ENCODE results near the gene TMEM179. TPM values are rescaled to one million over a fixed set of nuclear protein-coding genes. Genes with fewer than 3 reads are reported as not detected.

The TMEM179 gene
- total RNA-seq, 1 experiment from 2014 or later, result not detected

- DNase-seq (ENCODE audit: low read depth), result no peak
Observed at GRCh38 chr14:104555430-104556255, 48.9 kb downstream of the TMEM179 start.

GRCh38 chr14:104554608-104555429 is 49.8 kb downstream of the TMEM179 start:
- no peak for DNase-seq (ENCODE audit: low read depth)

DNA sequence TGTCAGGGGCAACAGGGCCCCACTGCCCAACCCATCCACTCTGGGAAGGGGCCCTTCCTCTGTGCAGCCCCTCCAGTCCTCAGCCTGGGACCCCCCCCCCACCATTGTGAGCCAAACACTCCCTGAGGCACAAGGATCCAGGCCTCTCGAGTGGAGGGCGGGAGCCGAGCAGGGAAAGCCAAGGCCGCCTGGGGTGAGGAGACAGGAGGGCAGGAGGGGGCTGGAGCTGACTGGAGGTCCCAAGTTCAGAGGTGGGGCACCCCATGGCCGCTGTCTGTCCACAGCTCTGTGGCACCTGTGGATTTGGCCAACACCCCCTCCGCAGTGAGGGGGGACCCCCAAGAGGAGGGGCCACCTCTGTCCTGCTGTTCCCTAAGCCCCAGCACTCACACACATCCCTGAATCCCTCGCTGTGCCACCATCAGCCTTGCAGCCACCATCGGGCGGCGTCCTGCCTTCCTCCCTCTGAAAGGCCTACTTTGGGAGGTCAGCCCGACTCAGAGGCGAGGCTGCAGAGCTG is 50.4 kb downstream of the TMEM179 start:
- no peak for DNase-seq (ENCODE audit: low read depth)

GRCh38 chr14:104553166-104554087 is 51.1 kb downstream of the TMEM179 start:
- no peak for DNase-seq (ENCODE audit: low read depth)

- DNase-seq (ENCODE audit: low read depth), result no peak
Observed at GRCh38 chr14:104552738-104553125, 51.8 kb downstream of the TMEM179 start.

GRCh38 chr14:104551851-104552737 is 52.5 kb downstream of the TMEM179 start:
- DNase-seq (ENCODE audit: low read depth), result no peak

DNA sequence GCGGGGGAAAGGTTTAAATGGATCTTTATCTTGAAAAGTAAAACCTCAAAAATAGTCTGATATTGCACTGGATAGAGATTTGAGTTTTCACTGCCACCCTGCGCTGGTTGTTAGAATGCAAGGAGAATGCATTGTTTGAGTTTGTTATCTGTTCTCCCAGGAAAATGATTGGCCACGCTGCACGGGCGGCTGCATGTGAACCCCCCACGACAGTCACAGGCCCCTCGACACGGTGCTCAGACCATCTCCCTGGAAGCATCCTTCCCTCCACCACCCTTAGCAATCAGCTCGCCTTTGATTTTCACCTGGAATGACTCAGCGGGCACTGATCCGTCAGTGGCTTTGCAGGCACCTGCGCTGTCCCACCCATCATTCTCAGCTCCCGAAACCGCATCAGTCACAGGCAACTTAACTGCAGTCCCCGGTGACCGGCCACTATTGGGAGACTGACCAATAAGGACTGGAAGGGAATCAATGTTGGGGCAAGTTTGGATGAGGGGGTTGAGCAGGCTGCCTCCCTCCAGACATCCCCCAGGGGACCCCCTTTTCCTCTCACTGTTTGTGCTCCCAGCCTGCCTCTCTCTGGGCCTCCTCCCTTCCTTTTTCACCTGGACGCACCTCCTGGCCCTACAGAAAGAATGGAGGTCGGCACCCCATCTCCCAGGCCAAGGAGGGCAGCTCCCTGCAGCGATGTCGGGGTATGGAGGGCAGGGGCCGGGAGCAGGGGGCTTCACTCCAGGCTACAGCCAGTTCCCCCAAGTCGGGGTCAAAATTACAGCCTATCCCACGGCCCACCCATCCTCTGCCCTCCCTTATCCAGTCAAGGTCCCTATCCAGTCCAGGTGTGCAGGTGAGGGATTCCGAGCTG is 53.5 kb downstream of the TMEM179 start:
- DNase-seq (ENCODE audit: low read depth), result no peak

DNA sequence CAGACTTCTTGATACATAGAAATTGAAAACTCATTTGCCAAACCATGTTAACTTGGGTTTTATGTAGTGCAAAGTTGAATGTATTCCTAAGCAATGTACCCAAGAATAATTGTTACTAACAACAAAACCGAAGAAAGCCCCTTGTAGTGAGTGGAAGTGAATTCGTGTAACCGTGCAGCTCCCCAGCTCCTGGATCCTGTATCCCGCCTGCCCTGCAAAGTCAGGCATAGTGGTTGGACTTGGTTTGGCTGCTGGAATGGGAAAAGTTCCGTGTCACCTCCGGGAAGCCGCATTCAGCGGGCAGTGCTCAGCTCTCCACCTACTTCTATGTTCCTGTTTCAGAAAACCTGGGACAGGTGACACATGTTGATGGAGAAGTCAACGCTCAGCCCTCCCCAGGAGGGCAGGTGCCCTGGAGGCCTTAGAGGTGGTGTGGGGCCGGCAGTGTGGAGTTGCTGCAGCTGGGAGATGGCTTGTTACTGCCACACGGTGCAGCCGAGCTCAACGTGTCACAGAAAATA is 54.2 kb downstream of the TMEM179 start:
- no peak for DNase-seq (ENCODE audit: low read depth)

DNA sequence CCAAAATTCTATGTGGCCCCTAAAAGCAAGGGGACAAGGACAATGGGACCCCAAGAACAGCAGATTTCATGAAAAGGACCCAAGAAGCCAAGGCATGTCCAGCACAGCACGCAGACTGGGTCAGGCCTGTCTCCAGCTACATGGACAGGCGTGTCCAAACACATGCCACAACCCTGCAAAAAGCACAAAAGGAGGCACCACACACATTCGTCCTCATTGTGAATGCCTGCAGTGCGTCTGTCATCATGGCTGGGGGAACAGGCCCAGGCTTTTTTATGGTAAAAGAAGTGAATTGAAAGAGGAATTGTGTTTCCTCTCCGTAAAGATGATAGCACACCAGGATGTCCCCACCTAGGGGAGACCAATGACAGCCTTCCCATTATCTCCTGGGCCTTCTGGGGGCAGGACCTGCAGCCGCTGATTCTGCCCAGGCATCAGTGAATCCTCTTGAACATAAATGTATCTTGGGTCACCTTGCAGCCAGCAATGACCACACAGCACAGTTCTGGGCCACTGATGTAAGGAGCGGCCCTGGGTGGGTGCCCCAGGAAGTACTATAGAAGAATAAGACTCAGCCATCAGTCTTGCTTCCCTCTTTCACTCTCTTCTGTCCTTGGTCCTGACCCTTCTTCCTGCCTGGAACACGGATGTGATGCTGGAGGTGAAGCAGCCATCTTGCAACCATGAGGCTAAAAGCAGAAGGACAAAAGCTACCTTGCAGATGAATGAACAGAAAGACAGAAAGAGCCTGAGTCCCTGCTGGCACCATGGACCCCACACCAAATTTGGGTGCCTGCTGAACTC is 54.8 kb downstream of the TMEM179 start:
- no peak for DNase-seq (ENCODE audit: low read depth)

DNA sequence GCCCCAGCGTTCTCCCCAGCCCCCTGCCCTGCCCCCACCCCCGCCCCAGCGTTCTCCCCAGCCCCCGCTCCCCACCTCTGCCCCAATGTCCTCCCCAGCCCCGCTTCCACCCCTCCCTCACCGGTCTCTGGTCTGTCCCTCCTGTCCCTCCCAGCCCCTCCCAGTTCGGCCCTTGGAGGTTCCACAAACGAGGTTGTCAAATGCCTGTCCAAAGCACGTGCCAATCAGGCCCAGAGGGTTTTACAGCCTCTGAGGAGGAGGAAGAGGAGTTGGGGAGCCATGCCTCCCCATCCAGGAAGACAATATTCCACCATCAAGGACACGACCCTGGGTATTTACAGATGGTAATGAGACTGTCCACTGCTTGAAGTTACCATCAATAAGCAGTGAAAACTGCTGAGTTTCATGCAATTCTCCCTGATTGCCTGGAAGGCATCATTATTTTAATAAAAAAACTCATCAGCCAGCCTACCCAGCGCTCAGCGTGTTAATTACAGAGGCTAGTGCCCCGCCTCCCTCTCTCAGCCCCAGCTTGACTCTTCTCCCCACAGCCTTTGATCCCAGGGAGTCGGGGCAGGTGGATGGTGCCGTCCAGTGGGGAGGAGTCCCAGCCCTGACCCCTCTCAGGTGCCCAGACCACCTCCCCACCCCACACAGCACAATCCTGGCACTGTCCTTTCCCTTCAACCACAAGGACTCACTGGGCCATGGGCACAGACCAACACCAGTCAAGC is 55.6 kb downstream of the TMEM179 start:
- no peak for DNase-seq (ENCODE audit: low read depth)

GRCh38 chr14:104547998-104548700 is 56.4 kb downstream of the TMEM179 start:
- no peak for DNase-seq (ENCODE audit: low read depth)

- no peak for DNase-seq (ENCODE audit: low read depth)
Observed at GRCh38 chr14:104547310-104547997, 57.1 kb downstream of the TMEM179 start.

- DNase-seq (ENCODE audit: low read depth), result no peak
Observed at GRCh38 chr14:104546591-104547309, 57.8 kb downstream of the TMEM179 start.

DNA sequence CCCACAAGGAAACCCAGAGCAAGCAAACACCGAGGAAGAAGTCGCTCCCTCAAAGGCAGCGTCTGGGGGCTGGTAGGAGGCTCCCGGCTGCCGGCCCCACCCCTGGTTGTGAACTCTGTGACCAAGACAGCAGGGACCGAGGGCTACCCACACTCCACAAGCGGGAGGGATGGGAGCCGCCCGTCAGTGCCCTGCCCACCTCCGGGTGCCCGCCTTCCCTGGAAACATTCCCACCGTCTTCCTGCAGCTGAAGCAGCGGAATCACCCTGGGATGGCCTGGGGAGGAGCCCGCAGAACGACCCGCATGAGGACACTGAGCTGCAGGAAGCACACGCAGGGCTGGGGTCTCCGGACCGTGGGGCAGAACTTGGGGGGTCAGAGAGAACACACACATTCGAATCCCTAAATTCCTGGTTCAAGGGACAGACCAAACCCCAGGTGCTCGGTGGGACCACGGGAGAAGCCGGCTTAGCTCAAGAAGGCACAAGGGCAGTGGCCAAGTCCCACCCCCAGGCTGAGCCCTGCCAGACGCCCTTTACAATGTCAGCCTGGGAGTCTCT is 58.5 kb downstream of the TMEM179 start:
- DNase-seq (ENCODE audit: low read depth), result no peak

GRCh38 chr14:104545151-104545941 is 59.2 kb downstream of the TMEM179 start:
- no peak for DNase-seq (ENCODE audit: low read depth)

Data from RPMI7951 (cell line).